HepG2 (cell line): Measurements from ENCODE around the gene CENPW. TPM values are rescaled to one million over a fixed set of nuclear protein-coding genes. Genes with fewer than 3 reads are reported as not detected.

ENCODE experiments used
- ATM ChIP-seq: fragments of 450-650 bp; IDR thresholded peaks from 2 replicates; pipeline ENCODE4 v1.7.1; 2017; ENCODE audit warnings: mild to moderate bottlenecking, borderline replicate concordance
- BCL6 ChIP-seq: IDR thresholded peaks from 2 replicates; pipeline ENCODE4 v1.6.1; 2016; ENCODE audit warnings: missing genetic modification reagents, missing compliant biosample characterization
- EED ChIP-seq: sonication (generic); formaldehyde crosslinking; IDR thresholded peaks from 2 replicates; pipeline ENCODE4 v1.5.0; 2020; ENCODE audit warnings: mild to moderate bottlenecking, missing genetic modification reagents
- ERF ChIP-seq: IDR thresholded peaks from 2 replicates; pipeline ENCODE4 v1.6.1; 2018; ENCODE audit warnings: missing biosample characterization, missing genetic modification reagents
- FOXP1 ChIP-seq, 2 experiments: fragments of 450-650 bp in 1 of 2; IDR thresholded peaks; 2 replicates each; pipeline ENCODE4 v1.6.1; 2017 to 2018; ENCODE audit warnings: antibody characterized with exemption in 1 of 2
- NR2F1 ChIP-seq, 2 experiments: fragments of 450-650 bp in 1 of 2; formaldehyde crosslinking in 1 of 2; IDR thresholded peaks; 2 replicates each; pipeline versions ENCODE4 v1.5.0 to v1.6.1; 2016 to 2020; ENCODE audit warnings: mild to moderate bottlenecking in 1 of 2, missing compliant biosample characterization in 1 of 2, missing genetic modification reagents in 1 of 2, moderate library complexity in 1 of 2
- PCBP1 ChIP-seq: fragments of 200-400 bp; formaldehyde crosslinking; IDR thresholded peaks from 2 replicates; pipeline ENCODE4 v1.6.1; 2017; ENCODE audit warnings: mild to moderate bottlenecking, low read depth, low read length, borderline replicate concordance
- POGZ ChIP-seq: sonication (generic); formaldehyde crosslinking; IDR thresholded peaks from 2 replicates; pipeline ENCODE4 v1.4.0; 2020; ENCODE audit warnings: mild to moderate bottlenecking, missing genetic modification reagents
- RELA ChIP-seq: sonication (generic); formaldehyde crosslinking; IDR thresholded peaks from 2 replicates; pipeline ENCODE4 v1.4.0; 2020; ENCODE audit warnings: missing genetic modification reagents
- RFXANK ChIP-seq: IDR thresholded peaks from 2 replicates; pipeline ENCODE4 v1.6.1; 2016
- SRSF9 ChIP-seq: fragments of 200-400 bp; formaldehyde crosslinking; IDR thresholded peaks from 2 replicates; pipeline ENCODE4 v1.6.1; 2018; ENCODE audit warnings: borderline replicate concordance, mild to moderate bottlenecking, low read depth, low read length; ENCODE audit not compliant: insufficient read depth, poor library complexity, severe bottlenecking
- TOPORS ChIP-seq: sonication (generic); formaldehyde crosslinking; IDR thresholded peaks from 2 replicates; pipeline ENCODE4 v1.8.0; 2023; ENCODE audit warnings: mild to moderate bottlenecking, missing genetic modification reagents
- WIZ ChIP-seq: sonication (generic); formaldehyde crosslinking; IDR thresholded peaks from 2 replicates; pipeline ENCODE4 v1.5.1; 2020; ENCODE audit warnings: mild to moderate bottlenecking, missing genetic modification reagents
- XRCC5 ChIP-seq: fragments of 200-400 bp; formaldehyde crosslinking; optimal IDR thresholded peaks from 2 replicates; pipeline ENCODE3; 2017; ENCODE audit warnings: mild to moderate bottlenecking, low read length
- ZMYM3 ChIP-seq: sonication (generic); formaldehyde crosslinking; IDR thresholded peaks from 2 replicates; pipeline ENCODE4 v1.5.1; 2020; ENCODE audit warnings: mild to moderate bottlenecking, missing genetic modification reagents
- ZNF3 ChIP-seq: IDR thresholded peaks from 2 replicates; pipeline ENCODE4 v1.7.0; 2017; ENCODE audit warnings: inconsistent platforms
- ZNF33B ChIP-seq: sonication (generic); formaldehyde crosslinking; IDR thresholded peaks from 2 replicates; pipeline ENCODE4 v1.5.1; 2020; ENCODE audit warnings: mild to moderate bottlenecking, missing genetic modification reagents
- ZNF746 ChIP-seq: sonication (generic); formaldehyde crosslinking; IDR thresholded peaks from 2 replicates; pipeline ENCODE4 v1.8.0; 2022; ENCODE audit warnings: mild to moderate bottlenecking, missing genetic modification reagents
- polyA plus RNA-seq, 8 experiments: library from polyadenylated mRNA; depleted of rRNA in 3 of 8; stranded (reverse) in 7 of 8; unstranded in 1 of 8; fragments of >200 nt; fragmentation: Illumina TruSeq in 4 of 8; extraction: Trizol in 4 of 8; gene quantifications; 2 replicates each; pipeline versions ENCODE4 v1.2.1 to v1.2.3, GENCODE V29; 2011 to 2016; ENCODE audit warnings: low read depth in 4 of 8, missing spikeins in 1 of 8, mixed read lengths in 1 of 8; ENCODE audit not compliant: insufficient read depth in 1 of 8
- total RNA-seq, 5 experiments: library from RNA; depleted of rRNA; stranded (reverse); fragments of >200 nt; fragmentation: Illumina TruSeq; extraction: Trizol; gene quantifications; 2 replicates each; pipeline ENCODE4 v1.2.3, GENCODE V29; 2016; ENCODE audit warnings: low read depth in 1 of 5
- TF ChIP-seq, protein P1 (sequence below): sonication (generic); formaldehyde crosslinking; IDR thresholded peaks from 2 replicates; pipeline ENCODE4 v1.4.0; 2020; ENCODE audit warnings: missing genetic modification reagents
- TF ChIP-seq, protein P2 (sequence below): IDR thresholded peaks from 2 replicates; pipeline ENCODE4 v1.6.1; 2018; ENCODE audit warnings: missing genetic modification reagents
- TF ChIP-seq, protein P3 (sequence below), 2 experiments: sonication (generic) in 1 of 2; formaldehyde crosslinking in 1 of 2; IDR thresholded peaks; 2 replicates each; pipeline versions ENCODE4 v1.5.1 to v1.6.1; 2011 to 2020; ENCODE audit warnings: borderline replicate concordance in 1 of 2, low read depth in 1 of 2, low read length in 1 of 2, mild to moderate bottlenecking in 1 of 2, missing genetic modification reagents in 1 of 2, moderate library complexity in 1 of 2
- TF ChIP-seq, protein P4 (sequence below): sonication (generic); formaldehyde crosslinking; IDR thresholded peaks from 2 replicates; pipeline ENCODE4 v1.8.1; 2022; ENCODE audit warnings: low read depth, mild to moderate bottlenecking, missing genetic modification reagents

The CENPW gene
- total and polyA plus RNA-seq, 2 of the 13 experiments (the other 11 are each of a cell fraction or from before 2014, with no cell fraction given): 8.6 to 94.7 TPM

DNA sequence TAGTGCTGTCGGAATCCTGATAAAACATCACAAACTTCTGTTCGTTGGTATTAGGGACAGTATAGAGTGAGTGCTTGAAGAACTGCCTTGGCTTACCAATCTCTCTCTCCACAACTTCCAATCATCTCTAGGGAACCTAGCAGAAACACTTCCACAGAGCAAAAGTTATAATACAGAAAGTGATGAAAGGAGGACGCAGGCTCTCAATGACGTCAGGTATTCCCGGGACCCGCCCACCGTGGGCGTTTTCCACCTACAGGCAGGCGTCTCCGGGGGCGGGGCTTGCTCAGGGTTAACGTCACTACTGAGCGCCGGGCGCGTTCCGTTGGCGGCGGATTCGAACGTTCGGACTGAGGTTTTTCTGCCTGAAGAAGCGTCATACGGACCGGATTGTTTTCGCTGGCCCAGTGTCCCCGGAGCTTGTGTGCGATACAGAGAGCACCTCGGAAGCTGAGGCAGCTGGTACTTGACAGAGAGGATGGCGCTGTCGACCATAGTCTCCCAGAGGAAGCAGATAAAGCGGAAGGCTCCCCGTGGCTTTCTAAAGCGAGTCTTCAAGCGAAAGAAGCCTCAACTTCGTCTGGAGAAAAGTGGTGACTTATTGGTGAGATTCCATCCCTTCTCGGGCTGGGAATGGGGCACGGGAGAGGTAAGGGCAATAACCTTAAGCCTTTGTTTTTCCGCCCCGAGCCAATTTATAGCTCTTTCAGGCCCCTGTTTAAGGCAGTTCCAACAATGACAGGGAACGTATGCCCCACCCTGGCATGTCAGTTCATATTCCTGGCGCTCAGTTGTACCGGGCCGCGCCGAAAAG lies at the start of gene CENPW (continued):
- TF ChIP-seq, protein P1, sequence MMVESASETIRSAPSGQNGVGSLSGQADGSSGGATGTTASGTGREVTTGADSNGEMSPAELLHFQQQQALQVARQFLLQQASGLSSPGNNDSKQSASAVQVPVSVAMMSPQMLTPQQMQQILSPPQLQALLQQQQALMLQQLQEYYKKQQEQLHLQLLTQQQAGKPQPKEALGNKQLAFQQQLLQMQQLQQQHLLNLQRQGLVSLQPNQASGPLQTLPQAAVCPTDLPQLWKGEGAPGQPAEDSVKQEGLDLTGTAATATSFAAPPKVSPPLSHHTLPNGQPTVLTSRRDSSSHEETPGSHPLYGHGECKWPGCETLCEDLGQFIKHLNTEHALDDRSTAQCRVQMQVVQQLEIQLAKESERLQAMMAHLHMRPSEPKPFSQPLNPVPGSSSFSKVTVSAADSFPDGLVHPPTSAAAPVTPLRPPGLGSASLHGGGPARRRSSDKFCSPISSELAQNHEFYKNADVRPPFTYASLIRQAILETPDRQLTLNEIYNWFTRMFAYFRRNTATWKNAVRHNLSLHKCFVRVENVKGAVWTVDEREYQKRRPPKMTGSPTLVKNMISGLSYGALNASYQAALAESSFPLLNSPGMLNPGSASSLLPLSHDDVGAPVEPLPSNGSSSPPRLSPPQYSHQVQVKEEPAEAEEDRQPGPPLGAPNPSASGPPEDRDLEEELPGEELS: peak; percentile 38; the same call in 1 of the 2 replicates
- TF ChIP-seq, protein P2, sequence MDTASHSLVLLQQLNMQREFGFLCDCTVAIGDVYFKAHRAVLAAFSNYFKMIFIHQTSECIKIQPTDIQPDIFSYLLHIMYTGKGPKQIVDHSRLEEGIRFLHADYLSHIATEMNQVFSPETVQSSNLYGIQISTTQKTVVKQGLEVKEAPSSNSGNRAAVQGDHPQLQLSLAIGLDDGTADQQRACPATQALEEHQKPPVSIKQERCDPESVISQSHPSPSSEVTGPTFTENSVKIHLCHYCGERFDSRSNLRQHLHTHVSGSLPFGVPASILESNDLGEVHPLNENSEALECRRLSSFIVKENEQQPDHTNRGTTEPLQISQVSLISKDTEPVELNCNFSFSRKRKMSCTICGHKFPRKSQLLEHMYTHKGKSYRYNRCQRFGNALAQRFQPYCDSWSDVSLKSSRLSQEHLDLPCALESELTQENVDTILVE (CRISPR knock-in tag): peak; percentile 71; the same call in 1 of the 2 replicates
- no peak for TF ChIP-seq PCBP1
- TF ChIP-seq EED: no peak
- TF ChIP-seq TOPORS (CRISPR knock-in tag): no peak
- no peak for TF ChIP-seq FOXP1 (IDR thresholded peaks at IDR 0.05)
- TF ChIP-seq FOXP1 (CRISPR knock-in tag; IDR thresholded peaks at IDR 0.05): no peak
- TF ChIP-seq ZNF746 (CRISPR knock-in tag): no peak
- no peak for TF ChIP-seq ZNF33B (CRISPR knock-in tag)
- TF ChIP-seq WIZ (CRISPR knock-in tag): no peak
- no peak for TF ChIP-seq SRSF9
- TF ChIP-seq, protein P3, sequence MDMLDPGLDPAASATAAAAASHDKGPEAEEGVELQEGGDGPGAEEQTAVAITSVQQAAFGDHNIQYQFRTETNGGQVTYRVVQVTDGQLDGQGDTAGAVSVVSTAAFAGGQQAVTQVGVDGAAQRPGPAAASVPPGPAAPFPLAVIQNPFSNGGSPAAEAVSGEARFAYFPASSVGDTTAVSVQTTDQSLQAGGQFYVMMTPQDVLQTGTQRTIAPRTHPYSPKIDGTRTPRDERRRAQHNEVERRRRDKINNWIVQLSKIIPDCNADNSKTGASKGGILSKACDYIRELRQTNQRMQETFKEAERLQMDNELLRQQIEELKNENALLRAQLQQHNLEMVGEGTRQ (IDR thresholded peaks at IDR 0.05; ENCODE audit: low read depth, low read length): no peak
- TF ChIP-seq, protein P3 (CRISPR knock-in tag; IDR thresholded peaks at IDR 0.05; ENCODE audit: borderline replicate concordance): no peak
- TF ChIP-seq BCL6: 0 out of 2 replicates have a peak, but pooled peaks have one; percentile 30
- TF ChIP-seq RFXANK (CRISPR knock-in tag): no peak
- peak; percentile 99 for TF ChIP-seq POGZ (CRISPR knock-in tag)
- TF ChIP-seq ERF: peak; percentile 69
- TF ChIP-seq ATM: no peak
- 0 out of 2 replicates have a peak, but pooled peaks have one; percentile 34 for TF ChIP-seq ZMYM3 (CRISPR knock-in tag)
- peak; percentile 61; the same call in 1 of the 2 replicates for TF ChIP-seq RELA (CRISPR knock-in tag)
- TF ChIP-seq XRCC5: peak; percentile 86
- TF ChIP-seq NR2F1 (CRISPR knock-in tag; IDR thresholded peaks at IDR 0.05): no peak
- TF ChIP-seq ZNF3: no peak
- TF ChIP-seq, protein P4, sequence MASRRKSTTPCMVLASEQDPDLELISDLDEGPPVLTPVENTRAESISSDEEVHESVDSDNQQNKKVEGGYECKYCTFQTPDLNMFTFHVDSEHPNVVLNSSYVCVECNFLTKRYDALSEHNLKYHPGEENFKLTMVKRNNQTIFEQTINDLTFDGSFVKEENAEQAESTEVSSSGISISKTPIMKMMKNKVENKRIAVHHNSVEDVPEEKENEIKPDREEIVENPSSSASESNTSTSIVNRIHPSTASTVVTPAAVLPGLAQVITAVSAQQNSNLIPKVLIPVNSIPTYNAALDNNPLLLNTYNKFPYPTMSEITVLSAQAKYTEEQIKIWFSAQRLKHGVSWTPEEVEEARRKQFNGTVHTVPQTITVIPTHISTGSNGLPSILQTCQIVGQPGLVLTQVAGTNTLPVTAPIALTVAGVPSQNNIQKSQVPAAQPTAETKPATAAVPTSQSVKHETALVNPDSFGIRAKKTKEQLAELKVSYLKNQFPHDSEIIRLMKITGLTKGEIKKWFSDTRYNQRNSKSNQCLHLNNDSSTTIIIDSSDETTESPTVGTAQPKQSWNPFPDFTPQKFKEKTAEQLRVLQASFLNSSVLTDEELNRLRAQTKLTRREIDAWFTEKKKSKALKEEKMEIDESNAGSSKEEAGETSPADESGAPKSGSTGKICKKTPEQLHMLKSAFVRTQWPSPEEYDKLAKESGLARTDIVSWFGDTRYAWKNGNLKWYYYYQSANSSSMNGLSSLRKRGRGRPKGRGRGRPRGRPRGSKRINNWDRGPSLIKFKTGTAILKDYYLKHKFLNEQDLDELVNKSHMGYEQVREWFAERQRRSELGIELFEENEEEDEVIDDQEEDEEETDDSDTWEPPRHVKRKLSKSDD (CRISPR knock-in tag): no peak
